Endothelial cell of hepatic sinusoid (primary cell): ENCODE measurements around the gene KRTAP4-8.
"Not testable (repeated sequence)": the region's sequence is repeated elsewhere in the genome, so short reads cannot be mapped to it uniquely, and the experiment has no call there.

Source experiments
- in situ Hi-C: cut with HindIII; loops from 2 replicates; pipeline ENCODE4 v1.10.0; 2017; ENCODE audit warnings: low sequenced_read_pairs

Gene KRTAP4-8

DNA sequence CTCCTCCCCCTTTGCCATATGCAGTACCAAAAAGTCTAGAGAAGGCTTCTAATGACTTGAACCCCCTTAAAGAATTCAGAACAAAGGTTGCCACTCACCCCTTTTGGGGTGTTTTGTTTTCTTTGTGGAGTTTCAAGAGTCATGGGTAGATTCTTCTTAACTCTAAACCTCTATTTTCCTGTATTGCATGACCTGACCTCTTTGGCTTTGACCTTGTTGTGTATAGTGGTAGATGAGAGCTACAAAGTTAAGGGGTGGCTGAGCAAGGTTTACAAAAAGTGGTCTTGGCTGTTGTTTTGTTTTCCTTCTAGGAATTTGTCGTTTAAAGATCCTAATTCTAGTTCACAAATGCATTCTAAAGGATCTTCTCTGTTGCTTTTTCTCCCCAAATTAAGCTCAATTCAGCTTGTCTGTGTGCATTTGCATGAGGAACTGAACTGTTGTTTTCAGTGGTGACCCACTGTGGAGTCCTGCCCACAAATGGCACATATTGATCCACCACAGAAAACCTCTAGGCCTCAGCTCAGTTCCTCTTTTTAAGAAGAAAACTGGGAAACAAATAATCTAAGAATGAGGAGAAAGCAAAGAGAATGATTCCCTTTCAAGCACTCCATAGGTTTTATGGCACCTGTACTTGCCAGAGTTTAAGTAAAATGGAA, 10.9 kb upstream of the KRTAP4-8 start:
- in situ Hi-C loops: not testable (repeated sequence)

DNA sequence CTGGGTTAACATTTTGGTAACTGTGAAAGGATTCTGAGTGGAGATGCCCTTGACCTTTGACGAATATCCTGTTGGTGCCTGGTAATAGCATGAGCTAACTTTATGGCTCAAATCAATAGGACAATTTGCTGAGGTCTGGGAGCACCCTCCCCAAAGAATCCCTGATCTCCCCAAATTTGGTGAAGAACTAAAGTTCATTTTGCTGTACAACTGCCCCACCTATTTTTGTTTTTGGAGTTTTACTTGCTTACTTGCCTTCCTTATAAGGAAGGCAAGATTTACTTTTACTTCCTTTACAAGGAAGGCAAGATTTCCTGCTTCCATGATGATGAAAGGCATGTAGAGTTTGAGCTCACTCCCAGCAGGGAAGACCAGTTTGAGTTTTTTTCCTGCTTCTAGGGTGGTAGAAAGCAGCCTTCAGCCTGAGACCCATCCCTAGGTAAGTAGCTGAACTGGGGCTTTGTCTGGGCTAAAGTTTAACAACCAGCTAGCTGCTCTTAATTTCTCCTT, 10.1 kb upstream of the KRTAP4-8 start:
- in situ Hi-C loops: no loop called here

DNA sequence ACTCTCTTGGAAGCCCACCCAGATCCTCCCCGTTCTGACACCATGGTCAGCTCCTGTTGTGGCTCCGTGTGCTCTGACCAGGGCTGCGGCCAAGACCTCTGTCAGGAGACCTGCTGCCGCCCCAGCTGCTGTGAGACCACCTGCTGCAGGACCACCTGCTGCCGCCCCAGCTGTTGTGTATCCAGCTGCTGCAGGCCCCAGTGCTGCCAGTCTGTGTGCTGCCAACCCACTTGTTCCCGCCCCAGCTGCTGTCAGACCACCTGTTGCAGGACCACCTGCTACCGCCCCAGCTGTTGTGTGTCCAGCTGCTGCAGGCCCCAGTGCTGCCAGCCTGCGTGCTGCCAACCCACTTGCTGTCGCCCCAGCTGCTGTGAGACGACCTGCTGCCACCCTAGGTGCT, 7.4 kb upstream of the KRTAP4-8 start, which contains the start of gene KRTAP4-9:
TSS of gene KRTAP4-9 (plus strand) at position 43 of the 400 bp plus-strand sequence. CDS start at position 43, 0 bp downstream.
- in situ Hi-C loops: not testable (repeated sequence)

- in situ Hi-C loops: not testable (repeated sequence)
Observed at GRCh38 chr17:41104386-41105038, 6.6 kb upstream of the KRTAP4-8 start.

- in situ Hi-C loops: no loop called here
Observed at GRCh38 chr17:41103896-41104295, 6.0 kb upstream of the KRTAP4-8 start.

DNA sequence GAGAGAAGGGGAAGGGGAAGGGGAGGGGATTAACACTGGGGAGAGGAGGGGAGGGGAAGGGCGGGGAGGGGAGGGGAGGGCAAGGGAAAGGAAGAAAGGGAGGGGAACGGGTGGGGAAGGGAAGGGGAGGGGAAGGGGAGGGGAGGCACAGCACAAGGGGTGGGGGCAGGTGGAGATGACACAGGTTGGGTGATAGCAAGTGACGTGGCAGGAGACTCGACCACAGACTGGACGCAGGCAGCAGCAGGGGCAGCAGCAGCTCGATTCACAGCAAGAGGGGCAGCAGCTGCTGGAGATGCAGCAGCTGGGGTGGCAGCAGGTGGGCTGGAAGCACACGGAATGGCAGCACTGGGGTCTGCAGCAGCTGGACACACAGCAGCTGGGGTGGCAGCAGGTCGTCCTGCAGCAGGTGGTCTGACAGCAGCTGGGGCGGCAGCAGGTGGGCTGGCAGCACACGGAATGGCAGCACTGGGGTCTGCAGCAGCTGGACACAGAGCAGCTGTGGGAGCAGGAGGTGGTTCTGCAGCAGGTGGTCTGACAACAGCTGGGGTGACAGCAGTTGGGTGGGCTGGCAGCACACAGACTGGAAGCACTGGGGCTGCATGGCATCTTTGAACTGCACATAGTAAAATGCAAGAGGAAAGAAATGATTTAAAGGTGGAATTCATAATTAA, 3.8 kb upstream of the KRTAP4-8 start, which contains the start of gene KRTAP4-16:
TSS of gene KRTAP4-16 (minus strand) at position 624 of the 674 bp plus-strand sequence. CDS start at position 624, 0 bp downstream.
- in situ Hi-C loops: no loop called here

- in situ Hi-C loops: not testable (repeated sequence)
Observed at GRCh38 chr17:41099682-41100480, 1.9 kb upstream of the KRTAP4-8 start.

DNA sequence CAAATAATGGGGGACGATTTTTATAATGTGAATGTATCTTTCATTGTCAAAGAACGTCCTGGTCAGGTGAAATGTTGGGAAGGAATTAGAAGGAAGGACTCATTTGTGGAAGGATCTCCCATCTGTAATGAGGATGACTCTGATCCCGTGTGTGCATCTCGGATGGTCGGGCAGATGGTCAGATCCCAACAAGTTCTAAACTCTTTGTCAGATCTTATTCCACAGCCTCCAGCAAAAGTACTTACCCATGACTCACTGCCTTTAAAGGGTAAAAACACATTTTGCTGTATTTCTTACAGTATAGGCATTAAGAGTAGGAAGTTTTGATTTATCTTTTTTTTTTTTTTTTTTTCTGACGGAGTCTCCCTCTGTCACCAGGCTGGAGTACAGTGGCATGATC, 539 bp upstream of the KRTAP4-8 start:
- in situ Hi-C loops: no loop called here

DNA sequence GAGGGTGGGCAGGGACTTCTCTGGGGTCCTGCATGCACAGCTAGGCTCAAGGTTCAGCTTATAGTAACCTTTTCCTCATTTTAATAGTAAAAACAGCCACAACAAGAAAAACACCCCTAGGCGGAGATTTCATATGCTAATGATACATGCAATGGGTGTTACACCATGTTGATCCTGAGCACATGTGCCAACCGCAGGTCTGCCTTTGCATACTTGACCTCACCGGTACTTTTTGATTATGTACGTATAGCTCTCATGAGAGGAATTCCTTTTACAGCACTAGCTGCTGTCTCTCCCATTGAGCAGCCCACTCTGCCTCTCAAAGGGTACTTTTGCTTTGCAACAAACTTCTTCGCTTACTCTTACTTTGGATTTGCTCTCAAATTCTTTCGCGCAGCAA, 1.9 kb downstream of the KRTAP4-8 start:
- in situ Hi-C loops: no loop called here

DNA sequence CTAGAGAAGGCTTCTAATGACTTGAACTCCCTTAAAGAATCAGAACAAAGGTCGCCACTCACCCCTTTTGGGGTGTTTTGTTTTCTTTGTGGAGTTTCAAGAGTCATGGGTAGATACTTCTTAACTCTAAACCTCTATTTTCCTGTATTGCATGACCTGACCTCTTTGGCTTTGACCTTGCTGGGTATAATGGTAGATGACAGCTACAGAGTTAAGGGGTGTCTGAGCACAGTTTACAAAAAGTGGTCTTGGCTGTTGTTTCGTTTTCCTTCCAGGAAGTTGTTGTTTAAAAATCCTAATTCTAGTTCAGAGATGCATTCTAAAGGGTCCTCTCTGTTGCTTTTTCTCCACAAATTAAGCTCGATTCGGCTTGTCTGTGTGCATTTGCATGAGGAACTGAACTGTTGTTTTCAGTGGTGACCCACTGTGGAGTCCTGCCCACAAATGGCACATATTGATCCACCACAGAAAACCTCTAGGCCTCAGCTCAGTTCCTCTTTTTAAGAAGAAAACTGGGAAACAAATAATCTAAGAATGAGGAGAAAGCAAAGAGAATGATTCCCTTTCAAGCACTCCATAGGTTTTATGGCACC, 9.1 kb downstream of the KRTAP4-8 start:
- in situ Hi-C loops: not testable (repeated sequence)

GRCh38 chr17:41084100-41084856, 13.7 kb downstream of the KRTAP4-8 start, which contains the start of gene KRTAP4-7:
Gene KRTAP4-7, plus strand, starts transcription at chr17:41084150. Its CDS starts 57 bp downstream, at chr17:41084207.
- in situ Hi-C loops: not testable (repeated sequence)

DNA sequence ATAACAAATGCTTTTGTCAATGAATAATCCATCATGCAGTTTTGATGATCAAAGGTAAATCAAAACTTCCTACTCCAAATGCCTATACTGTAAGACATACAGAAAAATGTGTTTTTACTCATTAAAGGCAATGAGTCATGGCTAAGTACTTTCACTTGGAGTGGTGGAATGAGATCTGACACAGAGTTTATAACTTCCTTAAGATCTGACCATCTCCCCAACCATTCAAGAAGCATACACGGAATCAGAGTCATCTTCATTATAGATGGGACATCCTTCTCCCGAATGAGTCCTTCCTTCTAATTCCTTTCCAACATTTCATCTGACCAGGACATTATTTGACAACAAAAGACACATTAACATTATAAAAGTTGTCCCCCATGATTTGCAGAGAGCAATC, 14.5 kb downstream of the KRTAP4-8 start:
- in situ Hi-C loops: not testable (repeated sequence)

- in situ Hi-C loops: no loop called here
Observed at GRCh38 chr17:41082626-41083025, 15.3 kb downstream of the KRTAP4-8 start.

DNA sequence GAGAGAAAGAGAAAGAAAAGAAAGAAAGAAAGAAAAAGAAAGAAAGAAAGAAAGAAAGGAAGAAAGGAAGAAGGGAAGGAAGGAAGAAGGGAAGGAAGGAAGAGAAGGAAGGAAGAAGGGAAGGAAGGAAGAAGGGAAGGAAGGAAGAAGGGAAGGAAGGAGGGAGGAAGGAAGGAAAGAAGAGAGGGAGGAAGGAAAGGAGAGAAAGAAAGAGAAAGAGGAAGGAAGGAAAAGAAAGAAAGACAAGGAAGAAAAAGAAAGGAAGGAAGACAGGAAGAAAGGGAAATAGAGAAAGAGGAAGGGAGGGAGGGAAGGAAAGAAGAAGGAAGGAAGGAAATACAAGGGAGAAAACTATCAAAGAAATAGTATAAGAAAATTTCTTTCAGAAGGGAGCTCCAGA, 21.2 kb downstream of the KRTAP4-8 start:
- in situ Hi-C loops: no loop called here

GRCh38 chr17:41073676-41074075, 24.3 kb downstream of the KRTAP4-8 start:
- in situ Hi-C loops: no loop called here

GRCh38 chr17:41071606-41072360, 26.2 kb downstream of the KRTAP4-8 start:
- in situ Hi-C loops: no loop called here

DNA sequence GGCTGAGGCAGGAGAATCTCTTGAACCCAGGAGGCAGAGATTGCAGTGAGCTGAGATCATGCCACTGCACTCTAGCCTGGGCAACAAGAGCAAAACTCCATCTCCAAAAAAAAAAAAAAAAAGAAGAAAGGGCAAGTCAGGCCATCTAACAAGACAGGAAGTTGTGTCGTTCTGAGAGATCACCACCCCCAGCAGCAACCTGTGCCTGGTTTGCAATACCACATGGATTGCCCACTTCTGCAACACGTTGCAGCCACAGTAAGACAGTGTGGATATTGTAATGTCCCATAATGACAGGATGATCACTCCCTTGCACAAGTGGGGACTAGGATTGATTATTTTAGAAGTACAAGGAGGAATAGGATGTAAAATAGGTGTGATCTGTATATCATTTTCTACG, 28.9 kb downstream of the KRTAP4-8 start:
- in situ Hi-C loops: no loop called here

DNA sequence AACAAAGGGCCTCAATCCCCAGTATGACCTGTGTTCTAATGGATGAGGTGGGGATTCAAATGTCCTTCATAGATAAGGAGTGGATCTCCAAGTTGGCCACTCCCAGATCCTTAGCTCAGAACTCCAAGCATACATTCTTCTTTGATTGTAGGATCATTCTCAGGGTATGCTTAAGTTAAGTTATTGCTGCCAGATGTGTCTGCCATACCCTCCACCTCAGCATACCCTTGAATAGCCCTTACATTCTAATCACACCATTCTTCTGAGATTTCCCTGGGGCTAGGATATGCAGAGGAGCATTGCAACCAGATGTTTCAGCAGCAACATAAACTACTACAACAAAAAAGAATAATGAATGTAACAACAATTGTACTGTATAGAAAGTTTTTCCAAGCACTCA, 30.7 kb downstream of the KRTAP4-8 start:
- in situ Hi-C loops: no loop called here
